Sigmoid colon (tissue), 4 donors: ENCODE measurements around the gene RINL.

ENCODE experiments used
- EP300 ChIP-seq, 4 donors: sonication (generic); formaldehyde crosslinking; IDR thresholded peaks; one replicate each; pipeline ENCODE4 v1.6.1; 2017; ENCODE audit warnings: antibody characterized with exemption in 4 of 4
- POLR2A ChIP-seq, 2 donors: fragments of 450-650 bp; IDR thresholded peaks; one replicate each; pipeline ENCODE4 v1.6.1; 2016; ENCODE audit warnings: antibody characterized with exemption in 2 of 2, mild to moderate bottlenecking in 2 of 2, moderate library complexity in 2 of 2
- TF ChIP-seq, protein P1 (sequence below), 4 experiments: fragments of 450-650 bp in 3 of 4; fragments of 200-600 bp in 1 of 4; IDR thresholded peaks; one replicate each; pipeline ENCODE4 v1.5.1; 2016 to 2019; ENCODE audit warnings: antibody characterized with exemption in 4 of 4, mild to moderate bottlenecking in 3 of 4, moderate library complexity in 2 of 4

DNA sequence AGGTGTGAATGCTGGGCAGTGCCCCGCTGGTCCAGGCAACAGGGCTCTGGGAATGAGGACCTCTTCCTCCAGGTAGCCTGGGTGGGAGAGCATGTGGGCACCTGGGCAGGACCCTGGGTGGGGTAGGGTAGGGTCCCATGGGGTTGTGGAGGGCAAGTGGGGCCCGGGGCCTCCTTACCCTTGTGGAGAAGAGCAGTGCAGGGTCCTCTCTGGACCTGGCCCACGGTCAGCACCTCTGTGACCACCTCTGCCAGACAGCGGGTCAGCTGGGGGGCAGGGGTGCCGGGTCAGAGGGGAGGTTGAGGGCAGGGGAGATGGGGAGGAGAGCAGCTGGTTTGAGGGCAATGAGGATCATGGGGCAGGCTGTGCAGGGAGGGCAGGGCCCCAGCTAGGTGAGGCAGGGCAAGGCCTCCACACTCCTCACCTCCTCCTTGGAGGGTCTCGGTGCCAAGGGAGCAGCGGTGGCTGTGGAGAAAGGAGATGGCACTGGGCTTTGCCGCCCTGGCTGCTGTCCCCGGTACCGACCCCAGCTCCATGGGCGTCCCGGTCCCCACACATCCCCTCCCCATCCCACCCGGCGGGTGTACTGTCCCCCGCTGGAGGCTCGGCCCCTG is 33.4 kb upstream of the RINL start:
- TF ChIP-seq, protein P1, sequence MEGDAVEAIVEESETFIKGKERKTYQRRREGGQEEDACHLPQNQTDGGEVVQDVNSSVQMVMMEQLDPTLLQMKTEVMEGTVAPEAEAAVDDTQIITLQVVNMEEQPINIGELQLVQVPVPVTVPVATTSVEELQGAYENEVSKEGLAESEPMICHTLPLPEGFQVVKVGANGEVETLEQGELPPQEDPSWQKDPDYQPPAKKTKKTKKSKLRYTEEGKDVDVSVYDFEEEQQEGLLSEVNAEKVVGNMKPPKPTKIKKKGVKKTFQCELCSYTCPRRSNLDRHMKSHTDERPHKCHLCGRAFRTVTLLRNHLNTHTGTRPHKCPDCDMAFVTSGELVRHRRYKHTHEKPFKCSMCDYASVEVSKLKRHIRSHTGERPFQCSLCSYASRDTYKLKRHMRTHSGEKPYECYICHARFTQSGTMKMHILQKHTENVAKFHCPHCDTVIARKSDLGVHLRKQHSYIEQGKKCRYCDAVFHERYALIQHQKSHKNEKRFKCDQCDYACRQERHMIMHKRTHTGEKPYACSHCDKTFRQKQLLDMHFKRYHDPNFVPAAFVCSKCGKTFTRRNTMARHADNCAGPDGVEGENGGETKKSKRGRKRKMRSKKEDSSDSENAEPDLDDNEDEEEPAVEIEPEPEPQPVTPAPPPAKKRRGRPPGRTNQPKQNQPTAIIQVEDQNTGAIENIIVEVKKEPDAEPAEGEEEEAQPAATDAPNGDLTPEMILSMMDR (IDR thresholded peaks at IDR 0.05) = no peak
- no peak for TF ChIP-seq EP300 (IDR thresholded peaks at IDR 0.05)
- TF ChIP-seq POLR2A (IDR thresholded peaks at IDR 0.05) = no peak
